H9 (cell line): ENCODE data around the gene NKIRAS2. TPM values are rescaled to one million over a fixed set of nuclear protein-coding genes. Genes with fewer than 3 reads are reported as not detected.

Source experiments
- DNase-seq: peaks from one replicate; pipeline ENCODE4 v3.0.0-alpha.2; 2017
- H2AFZ ChIP-seq: one replicate; pipeline ENCODE4 v1.6.1; 2013; ENCODE audit warnings: mild to moderate bottlenecking, low read length, control low read depth, moderate library complexity
- H2AK5ac ChIP-seq: 2 replicates; pipeline ENCODE4 v1.6.1; 2013; ENCODE audit warnings: low read length, control low read depth, mixed read lengths; ENCODE audit not compliant: insufficient read length
- H2BK120ac ChIP-seq: one replicate; pipeline ENCODE4 v1.6.1; 2013; ENCODE audit warnings: low read depth, mild to moderate bottlenecking, low read length, control low read depth, inconsistent platforms; ENCODE audit not compliant: poor library complexity, severe bottlenecking
- H2BK12ac ChIP-seq: 2 replicates; pipeline ENCODE4 v1.6.1; 2013; ENCODE audit warnings: low read length, control low read depth, mixed read lengths, low read depth; ENCODE audit not compliant: insufficient read length
- H2BK15ac ChIP-seq: 2 replicates; pipeline ENCODE4 v1.6.1; 2013; ENCODE audit warnings: low read depth, low read length, control low read depth
- H2BK20ac ChIP-seq: one replicate; pipeline ENCODE4 v1.6.1; 2013; ENCODE audit warnings: low read depth, mild to moderate bottlenecking, low read length, control low read depth, inconsistent platforms; ENCODE audit not compliant: poor library complexity, severe bottlenecking
- H2BK5ac ChIP-seq: 2 replicates; pipeline ENCODE4 v1.6.1; 2013; ENCODE audit warnings: low read length, control low read depth, mixed read lengths; ENCODE audit not compliant: insufficient read length
- H3K14ac ChIP-seq: 2 replicates; pipeline ENCODE4 v1.6.1; 2013; ENCODE audit warnings: low read length, control low read depth; ENCODE audit not compliant: insufficient read depth
- H3K18ac ChIP-seq: 2 replicates; pipeline ENCODE4 v1.6.1; 2013; ENCODE audit warnings: low read depth, mild to moderate bottlenecking, mixed read lengths, low read length, control low read depth; ENCODE audit not compliant: insufficient read length
- H3K23ac ChIP-seq: 2 replicates; pipeline ENCODE4 v1.6.1; 2013; ENCODE audit warnings: low read length, control low read depth, mixed read lengths, low read depth; ENCODE audit not compliant: insufficient read length
- H3K23me2 ChIP-seq: 2 replicates; pipeline ENCODE4 v1.6.1; 2013; ENCODE audit warnings: low read depth, mild to moderate bottlenecking, mixed read lengths, low read length, control low read depth; ENCODE audit not compliant: insufficient read length, poor library complexity, severe bottlenecking
- H3K27ac ChIP-seq: 2 replicates; pipeline ENCODE4 v1.5.1; 2013; ENCODE audit warnings: low read length, control low read depth, mixed read lengths, low read depth; ENCODE audit not compliant: insufficient read length
- H3K27me3 ChIP-seq: 2 replicates; pipeline ENCODE4 v1.6.1; 2013; ENCODE audit warnings: low read length, control low read depth, inconsistent platforms; ENCODE audit not compliant: insufficient read depth
- H3K4ac ChIP-seq: 2 replicates; pipeline ENCODE4 v1.6.1; 2013; ENCODE audit warnings: low read depth, mild to moderate bottlenecking, control low read depth, inconsistent platforms, low read length, moderate library complexity
- H3K4me1 ChIP-seq: 2 replicates; pipeline ENCODE4 v1.6.1; 2013; ENCODE audit warnings: low read length, control low read depth, inconsistent platforms; ENCODE audit not compliant: insufficient read depth
- H3K4me2 ChIP-seq: 2 replicates; pipeline ENCODE4 v1.6.1; 2013; ENCODE audit warnings: low read length, control low read depth, mixed read lengths; ENCODE audit not compliant: insufficient read length, insufficient read depth
- H3K56ac ChIP-seq: 2 replicates; pipeline ENCODE4 v1.6.1; 2013; ENCODE audit warnings: low read depth, mild to moderate bottlenecking, mixed read lengths, low read length, control low read depth; ENCODE audit not compliant: insufficient read length
- H3K79me1 ChIP-seq: 2 replicates; pipeline ENCODE4 v1.6.1; 2013; ENCODE audit warnings: low read depth, mild to moderate bottlenecking, moderate library complexity, low read length, control low read depth, inconsistent platforms; ENCODE audit not compliant: insufficient read depth, poor library complexity, severe bottlenecking
- H3K79me2 ChIP-seq: 2 replicates; pipeline ENCODE4 v1.6.1; 2013; ENCODE audit warnings: low read length, control low read depth, inconsistent platforms; ENCODE audit not compliant: insufficient read depth
- H3K9ac ChIP-seq: 2 replicates; pipeline ENCODE4 v1.6.1; 2013; ENCODE audit warnings: low read length, control low read depth, mixed read lengths; ENCODE audit not compliant: insufficient read length; ENCODE audit errors: extremely low read depth
- H3K9me3 ChIP-seq: one replicate; pipeline ENCODE4 v1.6.1; 2013; ENCODE audit warnings: low read depth, low read length, inconsistent platforms; ENCODE audit not compliant: control insufficient read depth
- H3T11ph ChIP-seq: one replicate; pipeline ENCODE4 v1.6.1; 2013; ENCODE audit warnings: mild to moderate bottlenecking, low read length, control low read depth, inconsistent platforms
- H4K20me1 ChIP-seq: one replicate; pipeline ENCODE4 v1.6.1; 2013; ENCODE audit not compliant: control insufficient read depth, insufficient read length, insufficient read depth
- H4K5ac ChIP-seq: 2 replicates; pipeline ENCODE4 v1.6.1; 2013; ENCODE audit warnings: low read depth, mild to moderate bottlenecking, mixed read lengths, low read length, control low read depth; ENCODE audit not compliant: insufficient read length
- H4K8ac ChIP-seq: replicated peaks from 2 replicates; pipeline ENCODE4 v1.6.1; 2013; ENCODE audit warnings: low read length, control low read depth, mixed read lengths, low read depth; ENCODE audit not compliant: insufficient read length
- H4K91ac ChIP-seq: 2 replicates; pipeline ENCODE4 v1.6.1; 2013; ENCODE audit warnings: low read depth, mild to moderate bottlenecking, moderate library complexity, mixed read lengths, low read length, control low read depth; ENCODE audit not compliant: insufficient read length
- H3K27ac Mint-ChIP-seq, 3 experiments: 2 replicates in 2 of 3; 3 replicates in 1 of 3; pipeline ENCODE4 v1.8.0; 2020 to 2021; ENCODE audit warnings: mixed read lengths in 3 of 3, mild to moderate bottlenecking in 1 of 3, moderate library complexity in 1 of 3
- H3K27me3 Mint-ChIP-seq: 2 replicates; pipeline ENCODE4 v1.8.0; 2021; ENCODE audit warnings: low read depth, mild to moderate bottlenecking, moderate library complexity, mixed read lengths
- H3K36me3 Mint-ChIP-seq, 3 experiments: 2 replicates in 2 of 3; 3 replicates in 1 of 3; pipeline ENCODE4 v1.8.0; 2020 to 2021; ENCODE audit warnings: low read depth in 3 of 3, mixed read lengths in 3 of 3; ENCODE audit not compliant: insufficient read depth in 1 of 3
- H3K4me1 Mint-ChIP-seq, 2 experiments: 2 replicates each; pipeline ENCODE4 v1.8.0; 2020; ENCODE audit warnings: mixed read lengths in 2 of 2
- H3K4me3 Mint-ChIP-seq, 2 experiments: 2 replicates in 1 of 2; 3 replicates in 1 of 2; pipeline ENCODE4 v1.8.0; 2020 to 2021; ENCODE audit warnings: mild to moderate bottlenecking in 2 of 2, mixed read lengths in 2 of 2, moderate library complexity in 1 of 2
- H3K9me3 Mint-ChIP-seq, 2 experiments: 2 replicates in 1 of 2; 3 replicates in 1 of 2; pipeline ENCODE4 v1.8.0; 2020; ENCODE audit warnings: mild to moderate bottlenecking in 2 of 2, mixed read lengths in 2 of 2, moderate library complexity in 1 of 2
- WGBS: extraction: QIAGEN DNeasy Blood & Tissue Kit; methylation state at CpG from one replicate; pipeline ENCODE4 v1.1.7; 2013; ENCODE audit warnings: missing lambda C conversion rate, low lambda C conversion rate, mixed read lengths; ENCODE audit not compliant: insufficient read length; ENCODE audit errors: extremely low coverage; 5-methylcytosine and 5-hydroxymethylcytosine counted together
- total RNA-seq: library from RNA; stranded (reverse); gene quantifications from 2 replicates; pipeline ENCODE4 v1.2.1, GENCODE V29; 2021
- TF ChIP-seq, protein P1 (sequence below): fragments of 200-600 bp; sonication (generic); conservative IDR thresholded peaks from 3 replicates; pipeline ENCODE4 v1.8.0; 2021; ENCODE audit warnings: antibody characterized with exemption, mild to moderate bottlenecking

Gene NKIRAS2
- total RNA-seq, 1 experiment from 2014 or later: 37.1 TPM

DNA sequence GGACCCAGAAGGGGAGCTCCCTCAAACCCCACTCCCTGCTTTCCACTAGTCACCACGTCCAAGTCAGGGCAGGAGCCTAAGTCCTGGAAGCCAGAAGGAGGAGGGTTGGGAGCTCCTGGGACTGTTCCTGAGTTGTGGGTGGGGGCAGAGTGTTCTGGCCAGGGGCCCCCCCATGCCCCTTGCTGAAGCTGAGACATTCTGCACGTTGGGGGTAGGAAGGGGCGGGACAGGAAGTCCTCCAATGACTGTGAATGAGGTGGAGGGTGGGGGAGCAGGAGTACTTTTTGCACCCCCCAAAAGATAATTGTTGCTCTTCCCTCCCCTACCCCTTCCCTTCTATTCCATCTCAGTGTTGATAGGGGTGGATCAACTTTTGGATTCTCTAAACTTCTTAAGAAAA lies 51.9 kb downstream of the NKIRAS2 start:
- Histone ChIP-seq H2AK5ac (no peak overlapping the region), H4K5ac (no peak overlapping the region), H3K27ac (no peak overlapping the region), H3K9ac (no peak overlapping the region), H3K4ac (no peak overlapping the region), H2AFZ (no peak overlapping the region), H3K23me2 (peaks cover 6% of the 10 kb centered on the region), H2BK5ac (no peak overlapping the region), H3K79me1 (no peaks in the 10 kb centered on the region), H4K20me1 (no peaks in the 10 kb centered on the region), H2BK15ac (no peak overlapping the region), H3K23ac (no peak overlapping the region), H3K18ac (no peak overlapping the region), H2BK20ac (no peak overlapping the region), H3T11ph (no peak overlapping the region), H3K27me3 (no peaks in the 10 kb centered on the region), H3K9me3 (no peaks in the 10 kb centered on the region), H3K4me2 (peak overlapping the region; percentile 48), H2BK120ac (no peak overlapping the region), H3K4me1 (0 out of 2 replicates have a peak, but pooled peaks cover 3% of the 10 kb centered on the region), H4K8ac (no peak overlapping the region), H3K14ac (no peak overlapping the region), H3K79me2 (no peaks in the 10 kb centered on the region), H4K91ac (no peak overlapping the region), H3K56ac (no peak overlapping the region), H2BK12ac (no peak overlapping the region)
- Mint-ChIP-seq H3K4me1 (peaks cover 6 to 24% of the 10 kb centered on the region in 2 experiments), H3K4me3 (peak overlapping the region; percentile 61 to 79), H3K27ac (no peak overlapping the region), H3K27me3 (peaks cover 14% of the 10 kb centered on the region), H3K9me3 (no peaks in the 10 kb centered on the region), H3K36me3 (no peaks in the 10 kb centered on the region; a peak in 1 of 7 replicates)
- TF ChIP-seq, protein P1, sequence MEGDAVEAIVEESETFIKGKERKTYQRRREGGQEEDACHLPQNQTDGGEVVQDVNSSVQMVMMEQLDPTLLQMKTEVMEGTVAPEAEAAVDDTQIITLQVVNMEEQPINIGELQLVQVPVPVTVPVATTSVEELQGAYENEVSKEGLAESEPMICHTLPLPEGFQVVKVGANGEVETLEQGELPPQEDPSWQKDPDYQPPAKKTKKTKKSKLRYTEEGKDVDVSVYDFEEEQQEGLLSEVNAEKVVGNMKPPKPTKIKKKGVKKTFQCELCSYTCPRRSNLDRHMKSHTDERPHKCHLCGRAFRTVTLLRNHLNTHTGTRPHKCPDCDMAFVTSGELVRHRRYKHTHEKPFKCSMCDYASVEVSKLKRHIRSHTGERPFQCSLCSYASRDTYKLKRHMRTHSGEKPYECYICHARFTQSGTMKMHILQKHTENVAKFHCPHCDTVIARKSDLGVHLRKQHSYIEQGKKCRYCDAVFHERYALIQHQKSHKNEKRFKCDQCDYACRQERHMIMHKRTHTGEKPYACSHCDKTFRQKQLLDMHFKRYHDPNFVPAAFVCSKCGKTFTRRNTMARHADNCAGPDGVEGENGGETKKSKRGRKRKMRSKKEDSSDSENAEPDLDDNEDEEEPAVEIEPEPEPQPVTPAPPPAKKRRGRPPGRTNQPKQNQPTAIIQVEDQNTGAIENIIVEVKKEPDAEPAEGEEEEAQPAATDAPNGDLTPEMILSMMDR: no peak
- no CpG with 5 or more reads among the region's 3 CpGs for WGBS
- no peak for DNase-seq
